GM23338 (cell line): ENCODE data around the gene HSD11B2. TPM values are rescaled to one million over a fixed set of nuclear protein-coding genes. Genes with fewer than 3 reads are reported as not detected.

Experiments
- ATAC-seq: fragments of 200-7000 bp; cut with Tn5 transposase; 3 replicates; pipeline ENCODE4 v1.9.1; 2020
- DNase-seq: peaks from one replicate; pipeline ENCODE4 v3.0.0-alpha.2; 2015; ENCODE audit warnings: low spot score
- H2AFZ ChIP-seq: fragments of 200-600 bp; sonication (generic); 2 replicates; pipeline ENCODE4 v1.8.0; 2016; ENCODE audit warnings: antibody characterized with exemption, mild to moderate bottlenecking, moderate library complexity
- H3F3A ChIP-seq: fragments of 200-600 bp; sonication (generic); replicated peaks from 2 replicates; pipeline ENCODE4 v1.8.0; 2017; ENCODE audit warnings: antibody characterized with exemption, mixed run types, low read depth
- H3K27ac ChIP-seq: fragments of 200-600 bp; sonication (generic); 2 replicates; pipeline ENCODE4 v1.6.1; 2016; ENCODE audit warnings: low read depth
- H3K27me3 ChIP-seq: fragments of 200-600 bp; sonication (generic); 2 replicates; pipeline ENCODE4 v1.8.0; 2016; ENCODE audit warnings: mild to moderate bottlenecking, mixed run types, moderate library complexity; ENCODE audit not compliant: insufficient read depth
- H3K36me3 ChIP-seq: fragments of 200-600 bp; sonication (generic); 2 replicates; pipeline ENCODE4 v1.8.0; 2016; ENCODE audit warnings: mild to moderate bottlenecking; ENCODE audit not compliant: insufficient read depth
- H3K4me1 ChIP-seq: fragments of 200-600 bp; sonication (generic); 2 replicates; pipeline ENCODE4 v1.8.0; 2016; ENCODE audit warnings: mild to moderate bottlenecking, moderate library complexity; ENCODE audit not compliant: insufficient read depth
- H3K4me2 ChIP-seq: fragments of 200-600 bp; sonication (generic); 2 replicates; pipeline ENCODE4 v1.7.1; 2017; ENCODE audit warnings: mixed run types
- H3K4me3 ChIP-seq: fragments of 200-600 bp; sonication (generic); 2 replicates; pipeline ENCODE4 v1.6.1; 2016; ENCODE audit warnings: mixed run types
- H3K79me2 ChIP-seq: fragments of 200-600 bp; sonication (generic); replicated peaks from 2 replicates; pipeline ENCODE4 v1.8.0; 2017; ENCODE audit warnings: mild to moderate bottlenecking; ENCODE audit not compliant: insufficient read depth
- H3K9me2 ChIP-seq: fragments of 200-600 bp; sonication (generic); 2 replicates; pipeline ENCODE4 v1.8.0; 2017; ENCODE audit not compliant: insufficient read depth
- H4K20me1 ChIP-seq: fragments of 200-600 bp; sonication (generic); replicated peaks from 2 replicates; pipeline ENCODE4 v1.8.0; 2017; ENCODE audit warnings: mild to moderate bottlenecking; ENCODE audit not compliant: insufficient read depth
- H3K27ac Mint-ChIP-seq: 2 replicates; pipeline ENCODE4 v1.8.0; 2020; ENCODE audit warnings: inconsistent platforms, mild to moderate bottlenecking, moderate library complexity, mixed read lengths
- H3K27me3 Mint-ChIP-seq: 3 replicates; pipeline ENCODE4 v1.8.0; 2022; ENCODE audit warnings: low read depth, mild to moderate bottlenecking, moderate library complexity, mixed read lengths, inconsistent platforms; ENCODE audit not compliant: insufficient read depth, poor library complexity
- H3K36me3 Mint-ChIP-seq: 3 replicates; pipeline ENCODE4 v1.8.0; 2021; ENCODE audit warnings: low read depth, mild to moderate bottlenecking, inconsistent platforms, moderate library complexity, mixed read lengths
- H3K4me1 Mint-ChIP-seq: 3 replicates; pipeline ENCODE4 v1.8.0; 2020; ENCODE audit warnings: mild to moderate bottlenecking, inconsistent platforms, mixed read lengths
- H3K4me3 Mint-ChIP-seq: 3 replicates; pipeline ENCODE4 v1.8.0; 2021; ENCODE audit warnings: moderate library complexity, mild to moderate bottlenecking, inconsistent platforms, mixed read lengths
- H3K9me3 Mint-ChIP-seq: 3 replicates; pipeline ENCODE4 v1.8.0; 2020; ENCODE audit warnings: moderate library complexity, mild to moderate bottlenecking, inconsistent platforms, mixed read lengths
- CREB1 ChIP-seq: fragments of 250-450 bp; sonication (Bioruptor Pico); IDR thresholded peaks from 2 replicates; pipeline ENCODE4 v1.5.0; 2020; ENCODE audit warnings: low read depth, mild to moderate bottlenecking, moderate library complexity
- CTCF ChIP-seq, 2 experiments: fragments of 200-600 bp in 1 of 2; sonication (generic) in 1 of 2; conservative IDR thresholded peaks; 2 replicates each; pipeline versions ENCODE4 v1.5.1 to v1.6.1; 2016 to 2017; ENCODE audit warnings: antibody characterized with exemption in 2 of 2, low read depth in 2 of 2, mild to moderate bottlenecking in 2 of 2, moderate library complexity in 1 of 2
- ETS1 ChIP-seq: IDR thresholded peaks from 2 replicates; pipeline ENCODE4 v1.6.1; 2016; ENCODE audit warnings: antibody characterized with exemption
- EZH2phosphoT487 ChIP-seq: fragments of 200-600 bp; sonication (generic); IDR thresholded peaks from one replicate; pipeline ENCODE4 v1.8.1; 2018; ENCODE audit warnings: antibody characterized with exemption; ENCODE audit not compliant: unreplicated experiment
- JUNB ChIP-seq: IDR thresholded peaks from one replicate; pipeline ENCODE4 v1.6.1; 2016; ENCODE audit warnings: antibody characterized with exemption; ENCODE audit not compliant: unreplicated experiment
- NANOG ChIP-seq: IDR thresholded peaks from 2 replicates; pipeline ENCODE4 v1.6.1; 2016; ENCODE audit warnings: antibody characterized with exemption, borderline replicate concordance
- POLR2AphosphoS5 ChIP-seq: IDR thresholded peaks from 2 replicates; pipeline ENCODE4 v1.6.1; 2016; ENCODE audit warnings: antibody characterized with exemption, low read depth
- STAT1 ChIP-seq: IDR thresholded peaks from one replicate; pipeline ENCODE4 v1.6.1; 2016; ENCODE audit warnings: antibody characterized with exemption; ENCODE audit not compliant: unreplicated experiment
- ZNF114 ChIP-seq: fragments of 250-450 bp; sonication (Bioruptor Pico); IDR thresholded peaks from 2 replicates; pipeline ENCODE4 v1.5.0; 2020; ENCODE audit warnings: mild to moderate bottlenecking, moderate library complexity
- ZNF331 ChIP-seq: fragments of 250-450 bp; sonication (Bioruptor Pico); IDR thresholded peaks from 2 replicates; pipeline ENCODE4 v1.5.0; 2020; ENCODE audit warnings: low read depth, mild to moderate bottlenecking, moderate library complexity
- ZNF462 ChIP-seq: fragments of 250-450 bp; sonication (Bioruptor Pico); IDR thresholded peaks from 2 replicates; pipeline ENCODE4 v1.5.0; 2020; ENCODE audit warnings: mild to moderate bottlenecking, moderate library complexity
- polyA plus RNA-seq: library from polyadenylated mRNA; unstranded; fragments of >200 nt; fragmentation: Nextera tagmentation; extraction: Ambion mirVana; gene quantifications from 2 replicates; pipeline ENCODE4 v1.2.1, GENCODE V29; 2016
- total RNA-seq: library from RNA; depleted of rRNA; stranded (reverse); fragments of >200 nt; shearing (Covaris generic); gene quantifications from 2 replicates; pipeline ENCODE4 v1.2.3, GENCODE V29; 2014

Gene HSD11B2
- total and polyA plus RNA-seq, 2 experiments from 2014 or later, result 14.8 to 23.0 TPM

GRCh38 chr16:67392301-67393059 is 38.4 kb upstream of the HSD11B2 start:
- H3K36me3 Mint-ChIP-seq, result no peaks in the 10 kb centered on the region
- Histone ChIP-seq H3K4me2 (peak overlapping the region; percentile 92), H4K20me1 (no peaks in the 10 kb centered on the region), H3K4me1 (peaks cover 38% of the 10 kb centered on the region), H3K36me3 (no peaks in the 10 kb centered on the region), H3F3A (0 out of 2 replicates have a peak, but pooled peaks cover 10% of the 10 kb centered on the region), H3K27me3 (peaks cover 45% of the 10 kb centered on the region), H3K79me2 (no peaks in the 10 kb centered on the region), H2AFZ (peak overlapping the region; percentile 94), H3K27ac (no peak overlapping the region), H3K4me3 (peak overlapping the region; percentile 61), H3K9me2 (no peaks in the 10 kb centered on the region)
- H3K9me3 Mint-ChIP-seq, result no peaks in the 10 kb centered on the region
- DNase-seq (no peak), ATAC-seq (no peak)
- peaks cover 25% of the 10 kb centered on the region for H3K4me1 Mint-ChIP-seq
- H3K4me3 Mint-ChIP-seq, result no peak overlapping the region
- no peak overlapping the region for H3K27ac Mint-ChIP-seq
- H3K27me3 Mint-ChIP-seq, result peaks cover 60% of the 10 kb centered on the region
- TF ChIP-seq ZNF114 (CRISPR knock-in tag), result no peak
- no peak for TF ChIP-seq POLR2AphosphoS5
- no peak for TF ChIP-seq ZNF331 (CRISPR knock-in tag)
- TF ChIP-seq ETS1, result no peak
- no peak for TF ChIP-seq JUNB
- TF ChIP-seq NANOG, result no peak
- TF ChIP-seq EZH2phosphoT487, result no peak
- TF ChIP-seq CREB1 (CRISPR knock-in tag), result no peak
- TF ChIP-seq STAT1, result no peak
- TF ChIP-seq CTCF (conservative IDR thresholded peaks at IDR 0.05; ENCODE audit: low read depth in 2 of 2), result no peak
- no peak for TF ChIP-seq ZNF462 (CRISPR knock-in tag)
